ENCODE data around the gene COMMD3.

Gene COMMD3

GRCh38 chr10:22317771-22318565 lies 1.8 kb downstream of the COMMD3 start:
- Histone ChIP-seq H3K27me3 (peaks cover 11% of the 10 kb centered on the region), H3K4me1 (no peaks in the 10 kb centered on the region), H3K36me3 (no peaks in the 10 kb centered on the region), H3K4me3 (ENCODE audit: low read depth, low read length) (peak overlapping the region; percentile 94), H3K9me3 (no peaks in the 10 kb centered on the region)
- no peak for DNase-seq
- TF ChIP-seq CTCF (IDR thresholded peaks at IDR 0.05; ENCODE audit: low read depth, low read length) = no peak

GRCh38 chr10:22318772-22319171 lies 2.6 kb downstream of the COMMD3 start:
- no peak for DNase-seq
- Histone ChIP-seq H3K4me1 (peaks cover 5% of the 10 kb centered on the region; the same call in 1 of the 2 replicates), H3K9me3 (no peaks in the 10 kb centered on the region), H3K36me3 (no peaks in the 10 kb centered on the region), H3K27me3 (peaks cover 13% of the 10 kb centered on the region), H3K4me3 (ENCODE audit: low read depth, low read length) (no peak overlapping the region; the same call in 1 of the 2 replicates)
- TF ChIP-seq CTCF (IDR thresholded peaks at IDR 0.05; ENCODE audit: low read depth, low read length) = no peak

GRCh38 chr10:22319547-22319979 lies 3.4 kb downstream of the COMMD3 start:
- DNase-seq = no peak
- Histone ChIP-seq H3K4me1 (peaks cover 13% of the 10 kb centered on the region), H3K27me3 (peaks cover 13% of the 10 kb centered on the region), H3K36me3 (no peaks in the 10 kb centered on the region), H3K4me3 (ENCODE audit: low read depth, low read length) (no peak overlapping the region; the same call in 1 of the 2 replicates), H3K9me3 (no peaks in the 10 kb centered on the region)
- no peak for TF ChIP-seq CTCF (IDR thresholded peaks at IDR 0.05; ENCODE audit: low read depth, low read length)

- H3K9me3 ChIP-seq = no peaks in the 10 kb centered on the region
- DNase-seq = no peak
- no peak for TF ChIP-seq CTCF (IDR thresholded peaks at IDR 0.05; ENCODE audit: low read depth, low read length)
- no peaks in the 10 kb centered on the region for H3K36me3 ChIP-seq
- H3K27me3 ChIP-seq = peaks cover 13% of the 10 kb centered on the region
- peaks cover 17% of the 10 kb centered on the region for H3K4me1 ChIP-seq
- peak overlapping the region; percentile 63 for H3K4me3 ChIP-seq (ENCODE audit: low read depth, low read length)
Measured at GRCh38 chr10:22319980-22320558, 3.9 kb downstream of the COMMD3 start.

GRCh38 chr10:22320591-22321155 lies 4.5 kb downstream of the COMMD3 start, which contains the start of gene BMI1:
BMI1 (plus strand) TSS chr10:22321099; CDS start chr10:22326450, 5,351 bp downstream.
- Histone ChIP-seq H3K27me3 (peaks cover 13% of the 10 kb centered on the region), H3K9me3 (no peaks in the 10 kb centered on the region), H3K4me3 (ENCODE audit: low read depth, low read length) (peak within 1 kb of the TSS; percentile 77), H3K36me3 (no peaks in the 10 kb centered on the region), H3K4me1 (peaks cover 17% of the 10 kb centered on the region)
- TF ChIP-seq CTCF (IDR thresholded peaks at IDR 0.05; ENCODE audit: low read depth, low read length) = no peak
- DNase-seq = peak; percentile 84

All from BE2C (cell line).